Activated naive CD8-positive, alpha-beta T cell treated with anti-CD3 and anti-CD28 coated beads, Interleukin-2, amount 50 U/mL, for 24 hours (primary cell): Measurements from ENCODE around the gene GOLGA6C.
"Not testable (repeated sequence)": the region's sequence is repeated elsewhere in the genome, so short reads cannot be mapped to it uniquely, and the experiment has no call there.

Source experiments
- ATAC-seq: fragments of 150-1000 bp; cut with Tn5 transposase; one replicate; pipeline ENCODE4 v1.10.0; 2021
- DNase-seq: peaks from one replicate; pipeline ENCODE4 v3.0.0; 2021
- H3K27ac Mint-ChIP-seq: one replicate; pipeline ENCODE4 v1.8.0; 2021; ENCODE audit warnings: mild to moderate bottlenecking, mixed read lengths
- H3K27me3 Mint-ChIP-seq: one replicate; pipeline ENCODE4 v1.8.0; 2021; ENCODE audit warnings: mixed read lengths
- H3K36me3 Mint-ChIP-seq: one replicate; pipeline ENCODE4 v1.8.0; 2021; ENCODE audit warnings: low read depth, mixed read lengths
- H3K4me1 Mint-ChIP-seq: one replicate; pipeline ENCODE4 v1.8.0; 2021; ENCODE audit warnings: mixed read lengths
- H3K4me3 Mint-ChIP-seq: one replicate; pipeline ENCODE4 v1.8.0; 2021; ENCODE audit warnings: mild to moderate bottlenecking, moderate library complexity, mixed read lengths
- H3K9me3 Mint-ChIP-seq: one replicate; pipeline ENCODE4 v1.8.0; 2021; ENCODE audit warnings: mixed read lengths

GOLGA6C gene

DNA sequence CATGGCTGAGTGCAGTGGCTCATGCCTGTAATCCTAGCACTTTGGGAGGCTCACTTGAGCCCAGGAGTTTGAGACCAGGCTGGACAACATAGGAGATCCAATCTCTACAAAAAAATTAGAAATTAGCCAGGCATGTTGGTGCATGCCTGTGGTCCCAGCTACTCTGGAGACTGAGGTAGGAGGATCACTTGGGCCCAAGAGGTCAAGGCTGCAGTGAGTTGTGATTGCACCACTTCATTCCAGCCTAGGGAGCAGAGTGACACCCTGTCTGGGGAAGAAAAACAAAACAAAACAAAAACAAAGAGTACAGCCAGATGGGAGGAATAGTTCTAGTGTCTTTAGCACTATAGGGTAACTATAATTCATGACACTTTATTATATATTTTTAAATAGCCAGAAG is 51.6 kb downstream of the GOLGA6C start:
- Mint-ChIP-seq H3K4me1 (peaks cover 13% of the 10 kb centered on the region), H3K9me3 (no peaks in the 10 kb centered on the region), H3K4me3 (no peak overlapping the region), H3K36me3 (no peaks in the 10 kb centered on the region), H3K27me3 (peaks cover 22% of the 10 kb centered on the region), H3K27ac (no peak overlapping the region)
- ATAC-seq (no peak), DNase-seq (no peak)

DNA sequence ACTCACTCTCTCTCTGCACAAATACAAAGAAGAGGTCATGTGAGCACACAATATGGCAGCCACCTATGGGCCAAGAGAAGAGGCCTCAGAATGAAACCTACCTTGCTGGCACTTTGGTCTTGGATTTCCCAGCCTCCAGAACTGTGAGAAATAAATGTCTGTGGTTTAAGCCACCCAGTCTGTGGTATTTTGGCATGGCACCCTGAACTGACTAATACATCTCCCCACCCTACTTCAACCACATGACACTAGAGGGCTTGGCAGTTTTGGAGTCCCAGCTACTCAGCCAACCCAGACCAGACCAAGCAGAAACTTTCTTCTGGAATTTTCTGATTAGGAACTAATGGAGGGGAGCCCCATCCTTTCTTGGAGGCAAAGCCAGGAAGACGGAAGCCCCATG is 54.4 kb downstream of the GOLGA6C start:
- not testable (repeated sequence) for H3K4me3 Mint-ChIP-seq, H3K27ac Mint-ChIP-seq, ATAC-seq, DNase-seq, H3K36me3 Mint-ChIP-seq, H3K9me3 Mint-ChIP-seq
- Mint-ChIP-seq H3K4me1 (peaks cover 13% of the 10 kb centered on the region), H3K27me3 (peaks cover 15% of the 10 kb centered on the region)

DNA sequence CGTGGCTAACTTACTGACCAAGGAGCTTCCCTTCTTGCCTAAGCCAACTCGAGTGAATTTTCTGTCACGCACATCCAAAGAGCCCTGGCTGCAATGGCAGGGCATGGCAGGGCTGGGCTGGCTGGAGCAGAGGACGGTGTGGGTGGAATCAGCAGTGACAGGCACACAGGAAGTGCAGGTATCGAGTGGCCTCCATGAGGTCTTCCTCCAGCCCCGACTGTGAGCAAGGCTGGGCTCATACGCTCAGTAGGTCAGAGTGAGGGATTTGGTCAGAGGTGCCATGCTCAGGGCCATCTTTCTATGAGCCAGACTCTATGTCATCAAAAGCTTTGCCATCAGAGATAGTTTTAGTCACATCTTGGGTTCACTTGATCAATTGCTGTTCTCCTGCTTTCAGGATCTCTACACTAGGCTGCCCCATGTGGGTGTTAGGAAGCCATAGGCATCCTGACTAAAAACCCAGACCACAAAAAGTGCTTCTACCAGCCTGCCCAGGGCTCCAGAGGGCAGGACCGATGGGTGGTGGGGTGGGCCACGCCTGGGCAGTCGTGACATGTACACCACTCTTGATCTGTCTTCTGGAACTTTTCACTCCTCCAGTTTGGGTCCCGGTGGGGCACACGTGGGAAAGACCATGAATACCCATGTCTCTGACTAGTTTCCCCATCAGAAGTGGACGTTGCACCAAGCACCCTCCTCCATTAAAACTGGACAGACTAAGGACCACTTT is 55.1 kb downstream of the GOLGA6C start:
- Mint-ChIP-seq H3K9me3 (no peaks in the 10 kb centered on the region), H3K27ac (no peak overlapping the region), H3K36me3 (no peaks in the 10 kb centered on the region), H3K4me3 (no peak overlapping the region), H3K4me1 (peaks cover 13% of the 10 kb centered on the region), H3K27me3 (peaks cover 13% of the 10 kb centered on the region)
- ATAC-seq (peak; percentile 40), DNase-seq (no peak)

GRCh38 chr15:75314552-75315290 is 56.6 kb downstream of the GOLGA6C start:
- ATAC-seq (no peak), DNase-seq (no peak)
- Mint-ChIP-seq H3K4me3 (no peak overlapping the region), H3K36me3 (no peaks in the 10 kb centered on the region), H3K9me3 (no peaks in the 10 kb centered on the region), H3K4me1 (peaks cover 13% of the 10 kb centered on the region), H3K27me3 (peaks cover 9% of the 10 kb centered on the region), H3K27ac (no peak overlapping the region)

GRCh38 chr15:75319231-75319897 is 61.2 kb downstream of the GOLGA6C start:
- H3K4me3 Mint-ChIP-seq, H3K36me3 Mint-ChIP-seq, DNase-seq, H3K9me3 Mint-ChIP-seq, H3K27me3 Mint-ChIP-seq, ATAC-seq, H3K27ac Mint-ChIP-seq, H3K4me1 Mint-ChIP-seq: not testable (repeated sequence)
